ENCODE measurements around the gene CRYBB1. TPM values are rescaled to one million over a fixed set of nuclear protein-coding genes. Genes with fewer than 3 reads are reported as not detected.

Gene CRYBB1
- total RNA-seq, 4 donors from 2014 or later: 0.55 to 4.1 TPM; not detected in 2

DNA sequence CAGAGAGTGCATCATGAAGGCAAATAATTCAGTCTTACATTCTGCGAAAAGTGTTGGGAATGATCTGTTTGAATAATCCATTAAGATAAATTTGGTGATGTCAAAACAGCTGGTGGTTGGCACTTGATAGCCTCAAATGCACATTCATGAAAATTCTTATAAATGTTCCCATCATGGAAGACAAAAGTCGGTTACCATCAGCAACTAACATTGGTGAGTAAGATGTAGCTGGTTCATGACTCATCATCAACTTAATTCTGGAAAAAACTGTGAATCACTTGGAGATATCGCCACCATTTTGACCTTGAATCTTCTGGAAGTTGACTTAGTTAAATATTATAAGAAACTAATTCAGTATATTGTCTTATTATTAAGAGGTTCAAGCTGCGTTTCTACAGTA lies 11.2 kb downstream of the CRYBB1 start:
- no peaks in the 10 kb centered on the region for H3K4me1 ChIP-seq
- no peaks in the 10 kb centered on the region for H3K36me3 ChIP-seq
- H3K4me3 ChIP-seq: no peak overlapping the region
- H3K27ac ChIP-seq: no peak overlapping the region
- H3K9me3 ChIP-seq: no peaks in the 10 kb centered on the region
- no peaks in the 10 kb centered on the region for H3K27me3 ChIP-seq
- intact Hi-C loops (cut with DNase I; ENCODE audit: low total_unique reads): no loop called here
- no peak for TF ChIP-seq POLR2A (IDR thresholded peaks at IDR 0.05)
- TF ChIP-seq, protein P1, sequence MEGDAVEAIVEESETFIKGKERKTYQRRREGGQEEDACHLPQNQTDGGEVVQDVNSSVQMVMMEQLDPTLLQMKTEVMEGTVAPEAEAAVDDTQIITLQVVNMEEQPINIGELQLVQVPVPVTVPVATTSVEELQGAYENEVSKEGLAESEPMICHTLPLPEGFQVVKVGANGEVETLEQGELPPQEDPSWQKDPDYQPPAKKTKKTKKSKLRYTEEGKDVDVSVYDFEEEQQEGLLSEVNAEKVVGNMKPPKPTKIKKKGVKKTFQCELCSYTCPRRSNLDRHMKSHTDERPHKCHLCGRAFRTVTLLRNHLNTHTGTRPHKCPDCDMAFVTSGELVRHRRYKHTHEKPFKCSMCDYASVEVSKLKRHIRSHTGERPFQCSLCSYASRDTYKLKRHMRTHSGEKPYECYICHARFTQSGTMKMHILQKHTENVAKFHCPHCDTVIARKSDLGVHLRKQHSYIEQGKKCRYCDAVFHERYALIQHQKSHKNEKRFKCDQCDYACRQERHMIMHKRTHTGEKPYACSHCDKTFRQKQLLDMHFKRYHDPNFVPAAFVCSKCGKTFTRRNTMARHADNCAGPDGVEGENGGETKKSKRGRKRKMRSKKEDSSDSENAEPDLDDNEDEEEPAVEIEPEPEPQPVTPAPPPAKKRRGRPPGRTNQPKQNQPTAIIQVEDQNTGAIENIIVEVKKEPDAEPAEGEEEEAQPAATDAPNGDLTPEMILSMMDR (IDR thresholded peaks at IDR 0.05): no peak
- DNase-seq: no peak

DNA sequence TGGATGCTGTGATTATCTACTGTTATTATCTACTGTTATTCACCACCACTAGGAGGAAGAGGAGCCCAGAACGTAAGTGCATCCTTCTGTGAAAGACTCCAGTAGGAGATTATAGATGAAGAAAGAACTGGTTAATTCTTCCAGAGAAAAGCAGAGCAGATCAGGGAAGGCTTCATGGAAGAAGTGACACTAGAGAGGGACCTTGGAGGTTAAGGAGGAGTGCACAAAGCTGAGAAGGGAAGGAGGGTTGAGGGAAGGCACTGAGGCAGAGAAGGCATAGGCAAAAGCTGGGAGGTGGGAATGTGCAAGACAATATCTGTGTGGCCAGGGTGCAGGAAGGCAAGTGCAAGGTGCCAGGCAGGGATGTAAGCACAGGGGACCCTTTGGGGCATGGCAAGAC lies 13.5 kb downstream of the CRYBB1 start:
- DNase-seq: no peak
- intact Hi-C loops (cut with DNase I; ENCODE audit: low total_unique reads): no loop called here
- H3K4me1 ChIP-seq: no peaks in the 10 kb centered on the region
- no peak overlapping the region for H3K4me3 ChIP-seq
- no peaks in the 10 kb centered on the region for H3K27me3 ChIP-seq
- H3K36me3 ChIP-seq: no peaks in the 10 kb centered on the region
- no peak overlapping the region for H3K27ac ChIP-seq
- no peaks in the 10 kb centered on the region for H3K9me3 ChIP-seq
- TF ChIP-seq, protein P1 (IDR thresholded peaks at IDR 0.05): no peak
- TF ChIP-seq POLR2A (IDR thresholded peaks at IDR 0.05): no peak

DNA sequence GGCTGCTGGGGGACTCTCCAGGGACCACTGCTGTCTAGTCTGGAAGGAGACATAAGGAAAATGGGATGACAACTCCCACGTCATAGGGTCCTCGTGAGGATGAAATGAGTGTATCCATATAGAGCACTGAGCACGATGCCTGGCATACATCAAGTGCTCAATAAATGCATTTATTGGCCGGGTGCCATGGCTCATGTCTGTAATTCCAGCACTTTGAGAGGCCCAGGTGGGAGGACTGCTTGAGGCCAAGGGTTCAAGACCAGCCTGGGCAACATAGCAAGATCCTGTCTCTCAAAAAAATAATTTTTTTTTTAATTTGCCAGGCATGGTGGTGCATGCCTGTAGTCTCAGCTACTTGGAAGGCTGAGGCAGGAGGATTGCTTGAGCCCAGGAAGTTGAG lies 15.7 kb downstream of the CRYBB1 start:
- Histone ChIP-seq H3K27ac (no peak overlapping the region), H3K4me3 (no peak overlapping the region), H3K4me1 (no peaks in the 10 kb centered on the region), H3K9me3 (no peaks in the 10 kb centered on the region), H3K27me3 (no peaks in the 10 kb centered on the region), H3K36me3 (no peaks in the 10 kb centered on the region)
- no peak for DNase-seq
- intact Hi-C loops (cut with DNase I; ENCODE audit: low total_unique reads): no loop called here
- TF ChIP-seq POLR2A (IDR thresholded peaks at IDR 0.05): no peak
- TF ChIP-seq, protein P1 (IDR thresholded peaks at IDR 0.05): no peak

DNA sequence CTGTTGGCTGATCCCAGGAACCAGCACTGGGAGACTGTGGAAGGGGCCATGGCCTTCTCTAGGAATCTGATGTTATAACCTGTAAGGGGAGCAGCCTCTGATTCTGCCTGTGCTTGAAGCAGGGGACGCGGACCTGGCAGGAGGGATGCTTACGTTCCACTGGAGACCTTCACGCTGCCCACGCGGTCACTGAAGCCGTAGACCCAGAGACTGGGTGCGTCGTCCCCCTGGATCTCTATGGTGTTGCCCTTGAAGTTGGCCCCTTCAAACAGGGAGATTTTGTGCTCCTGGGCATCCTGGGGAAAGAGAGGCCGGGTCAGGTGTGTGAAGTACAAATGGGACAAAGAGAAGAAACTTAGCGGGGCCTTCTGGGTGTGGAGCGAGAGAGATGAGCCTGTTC lies 16.1 kb downstream of the CRYBB1 start:
- DNase-seq: no peak
- no peaks in the 10 kb centered on the region for H3K36me3 ChIP-seq
- TF ChIP-seq POLR2A (IDR thresholded peaks at IDR 0.05): no peak
- TF ChIP-seq, protein P1 (IDR thresholded peaks at IDR 0.05): no peak
- H3K4me1 ChIP-seq: no peaks in the 10 kb centered on the region
- H3K4me3 ChIP-seq: no peak overlapping the region
- H3K27me3 ChIP-seq: no peaks in the 10 kb centered on the region
- H3K9me3 ChIP-seq: no peaks in the 10 kb centered on the region
- intact Hi-C loops (cut with DNase I; ENCODE audit: low total_unique reads): no loop called here
- no peak overlapping the region for H3K27ac ChIP-seq

DNA sequence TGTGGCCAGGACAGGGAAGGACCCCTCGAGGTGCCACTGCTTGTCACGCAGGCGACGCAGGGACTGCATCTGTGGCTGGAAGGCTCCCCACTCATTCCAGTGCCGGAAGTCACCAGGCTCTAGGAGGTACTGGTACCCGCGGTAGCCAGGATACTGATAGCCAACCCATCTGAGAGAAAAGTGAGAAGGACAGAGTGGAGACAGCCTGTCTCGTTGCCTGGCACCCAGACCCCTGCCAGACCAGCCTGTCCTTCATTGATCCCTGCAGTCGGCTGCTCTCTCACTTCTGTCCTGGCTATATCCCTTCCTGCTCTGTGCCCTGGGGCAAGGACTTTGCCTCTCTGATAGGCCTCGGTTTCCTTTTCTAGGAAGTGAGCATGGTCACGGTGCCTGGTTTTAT lies 18.3 kb downstream of the CRYBB1 start:
- DNase-seq: no peak
- no peaks in the 10 kb centered on the region for H3K36me3 ChIP-seq
- TF ChIP-seq, protein P1 (IDR thresholded peaks at IDR 0.05): no peak
- no peak for TF ChIP-seq POLR2A (IDR thresholded peaks at IDR 0.05)
- no peak overlapping the region for H3K27ac ChIP-seq
- H3K4me1 ChIP-seq: no peaks in the 10 kb centered on the region
- no peak overlapping the region for H3K4me3 ChIP-seq
- intact Hi-C loops (cut with DNase I; ENCODE audit: low total_unique reads): no loop called here
- no peaks in the 10 kb centered on the region for H3K9me3 ChIP-seq
- no peaks in the 10 kb centered on the region for H3K27me3 ChIP-seq

Data from uterus (tissue), 4 donors.